Trophoblast cell (in vitro differentiated cells and primary cell): ENCODE measurements around the gene OPN1SW.

Source experiments
- DNase-seq, 2 donors: peaks; one replicate each; pipeline ENCODE4 v3.0.0-alpha.2; 2016
- H2AFZ ChIP-seq: 2 replicates; pipeline ENCODE4 v1.6.1; 2013; ENCODE audit warnings: low read length, moderate library complexity, mild to moderate bottlenecking; ENCODE audit not compliant: insufficient read depth, poor library complexity
- H2AK5ac ChIP-seq: 2 replicates; pipeline ENCODE4 v1.6.1; 2013; ENCODE audit warnings: mild to moderate bottlenecking, low read length
- H2BK120ac ChIP-seq: 2 replicates; pipeline ENCODE4 v1.6.1; 2013; ENCODE audit warnings: low read length, mild to moderate bottlenecking, moderate library complexity; ENCODE audit not compliant: insufficient read depth, poor library complexity
- H2BK12ac ChIP-seq: 2 replicates; pipeline ENCODE4 v1.6.1; 2013; ENCODE audit warnings: mild to moderate bottlenecking, low read length, moderate library complexity
- H2BK5ac ChIP-seq: 2 replicates; pipeline ENCODE4 v1.6.1; 2013; ENCODE audit warnings: low read length, low read depth, moderate library complexity, mild to moderate bottlenecking; ENCODE audit not compliant: poor library complexity
- H3K14ac ChIP-seq: 2 replicates; pipeline ENCODE4 v1.6.1; 2013; ENCODE audit warnings: mild to moderate bottlenecking, low read length
- H3K18ac ChIP-seq: 2 replicates; pipeline ENCODE4 v1.6.1; 2013; ENCODE audit warnings: mild to moderate bottlenecking, low read length
- H3K23ac ChIP-seq: 2 replicates; pipeline ENCODE4 v1.6.1; 2013; ENCODE audit warnings: low read length
- H3K27ac ChIP-seq: 2 replicates; pipeline ENCODE4 v1.5.1; 2013; ENCODE audit warnings: low read depth, mild to moderate bottlenecking, inconsistent platforms, low read length, moderate library complexity
- H3K27me3 ChIP-seq: 2 replicates; pipeline ENCODE4 v1.6.1; 2013; ENCODE audit warnings: inconsistent platforms, mild to moderate bottlenecking, low read length, moderate library complexity; ENCODE audit not compliant: insufficient read depth
- H3K36me3 ChIP-seq, 2 experiments: 1 replicate in 1 of 2; 2 replicates in 1 of 2; pipeline ENCODE4 v1.6.1; 2013; ENCODE audit warnings: low read length in 2 of 2, mild to moderate bottlenecking in 2 of 2, moderate library complexity in 1 of 2; ENCODE audit not compliant: insufficient read depth in 2 of 2, control insufficient read depth in 1 of 2
- H3K4ac ChIP-seq: 2 replicates; pipeline ENCODE4 v1.6.1; 2013; ENCODE audit warnings: low read depth, mild to moderate bottlenecking, low read length, moderate library complexity
- H3K4me1 ChIP-seq, 2 experiments: 1 replicate in 1 of 2; 2 replicates in 1 of 2; pipeline ENCODE4 v1.6.1; 2013; ENCODE audit warnings: low read length in 2 of 2, mild to moderate bottlenecking in 2 of 2, moderate library complexity in 1 of 2; ENCODE audit not compliant: insufficient read depth in 2 of 2, control insufficient read depth in 1 of 2
- H3K4me2 ChIP-seq: 2 replicates; pipeline ENCODE4 v1.6.1; 2013; ENCODE audit warnings: inconsistent platforms, mild to moderate bottlenecking, low read length, moderate library complexity
- H3K4me3 ChIP-seq: 2 replicates; pipeline ENCODE4 v1.5.1; 2013; ENCODE audit warnings: mild to moderate bottlenecking, low read depth, low read length, inconsistent platforms
- H3K79me1 ChIP-seq: one replicate; pipeline ENCODE4 v1.6.1; 2013; ENCODE audit warnings: low read length
- H3K79me2 ChIP-seq: 2 replicates; pipeline ENCODE4 v1.6.1; 2013; ENCODE audit warnings: low read length, mild to moderate bottlenecking; ENCODE audit not compliant: control insufficient read depth, insufficient read depth, poor library complexity
- H3K9ac ChIP-seq: 2 replicates; pipeline ENCODE4 v1.6.1; 2013; ENCODE audit warnings: mild to moderate bottlenecking, low read length
- H3K9me3 ChIP-seq: 2 replicates; pipeline ENCODE4 v1.6.1; 2013; ENCODE audit warnings: low read depth, mild to moderate bottlenecking, control low read depth, inconsistent platforms, low read length; ENCODE audit not compliant: insufficient read depth
- H4K12ac ChIP-seq: 2 replicates; pipeline ENCODE4 v1.6.1; 2013; ENCODE audit warnings: low read depth, mild to moderate bottlenecking, low read length, moderate library complexity
- H4K8ac ChIP-seq: 2 replicates; pipeline ENCODE4 v1.6.1; 2013; ENCODE audit warnings: low read depth, mild to moderate bottlenecking, low read length, moderate library complexity
- H4K91ac ChIP-seq: one replicate; pipeline ENCODE4 v1.6.1; 2013; ENCODE audit warnings: low read depth, mild to moderate bottlenecking, low read length, moderate library complexity
- WGBS: extraction: QIAGEN DNeasy Blood & Tissue Kit; methylation state at CpG from one replicate; pipeline ENCODE4 v1.1.7; 2013; ENCODE audit warnings: missing lambda C conversion rate; ENCODE audit not compliant: insufficient read length, insufficient coverage; ENCODE audit errors: extremely low coverage; 5-methylcytosine and 5-hydroxymethylcytosine counted together

Gene OPN1SW

GRCh38 chr7:128777156-128778123 is 1.8 kb upstream of the OPN1SW start:
- no peak overlapping the region for H4K8ac ChIP-seq
- no peak overlapping the region for H3K23ac ChIP-seq
- H2AFZ ChIP-seq, result no peak overlapping the region
- peaks cover 6% of the 10 kb centered on the region for H3K9me3 ChIP-seq
- no peaks in the 10 kb centered on the region for H3K79me2 ChIP-seq
- peak in 1 of 2 donors; percentile 23 for DNase-seq
- no CpG with 5 or more reads among the region's 5 CpGs for whole genome bisulfite sequencing
- no peak overlapping the region for H3K4me3 ChIP-seq
- no peak overlapping the region for H3K27ac ChIP-seq
- peaks cover 10 to 19% of the 10 kb centered on the region in 2 experiments for H3K36me3 ChIP-seq
- no peak overlapping the region for H4K12ac ChIP-seq
- H3K14ac ChIP-seq, result no peak overlapping the region
- no peak overlapping the region for H3K18ac ChIP-seq
- no peaks in the 10 kb centered on the region for H3K4me1 ChIP-seq
- no peaks in the 10 kb centered on the region for H3K27me3 ChIP-seq
- H3K9ac ChIP-seq, result no peak overlapping the region
- no peaks in the 10 kb centered on the region for H3K79me1 ChIP-seq
- H2BK120ac ChIP-seq, result no peak overlapping the region
- H2BK5ac ChIP-seq, result no peak overlapping the region
- H3K4ac ChIP-seq, result no peak overlapping the region
- no peak overlapping the region for H4K91ac ChIP-seq
- no peak overlapping the region for H2BK12ac ChIP-seq
- no peak overlapping the region for H3K4me2 ChIP-seq
- no peak overlapping the region for H2AK5ac ChIP-seq

GRCh38 chr7:128774921-128775320 is 673 bp downstream of the OPN1SW start:
- H2BK12ac ChIP-seq, result no peak overlapping the region
- no peak overlapping the region for H3K14ac ChIP-seq
- H3K79me1 ChIP-seq, result no peaks in the 10 kb centered on the region
- no peak overlapping the region for H3K9ac ChIP-seq
- DNase-seq, result no peak
- no CpG with 5 or more reads among the region's 7 CpGs for WGBS
- no peak overlapping the region for H3K23ac ChIP-seq
- no peak overlapping the region for H2BK120ac ChIP-seq
- no peak overlapping the region for H3K4me2 ChIP-seq
- no peak overlapping the region for H4K91ac ChIP-seq
- no peak overlapping the region for H2AFZ ChIP-seq
- no peak overlapping the region for H3K4ac ChIP-seq
- no peak overlapping the region for H2BK5ac ChIP-seq
- no peak overlapping the region for H2AK5ac ChIP-seq
- no peak overlapping the region for H4K8ac ChIP-seq
- H3K4me3 ChIP-seq, result no peak overlapping the region
- no peaks in the 10 kb centered on the region for H3K27me3 ChIP-seq
- H3K4me1 ChIP-seq, result no peaks in the 10 kb centered on the region
- no peak overlapping the region for H3K18ac ChIP-seq
- H4K12ac ChIP-seq, result no peak overlapping the region
- H3K79me2 ChIP-seq, result no peaks in the 10 kb centered on the region
- H3K9me3 ChIP-seq, result peaks cover 6% of the 10 kb centered on the region
- H3K36me3 ChIP-seq, result peaks cover 10 to 28% of the 10 kb centered on the region in 2 experiments
- no peak overlapping the region for H3K27ac ChIP-seq

- H3K4me3 ChIP-seq, result no peak overlapping the region
- H2AK5ac ChIP-seq, result no peak overlapping the region
- H4K12ac ChIP-seq, result no peak overlapping the region
- no peaks in the 10 kb centered on the region for H3K79me2 ChIP-seq
- H3K18ac ChIP-seq, result no peak overlapping the region
- no peak overlapping the region for H3K23ac ChIP-seq
- no peaks in the 10 kb centered on the region for H3K4me1 ChIP-seq
- WGBS, result no CpG with 5 or more reads among the region's 13 CpGs
- H3K27ac ChIP-seq, result no peak overlapping the region
- H3K14ac ChIP-seq, result no peak overlapping the region
- H3K27me3 ChIP-seq, result no peaks in the 10 kb centered on the region
- H2BK5ac ChIP-seq, result no peak overlapping the region
- no peak for DNase-seq
- peaks cover 10 to 34% of the 10 kb centered on the region in 2 experiments for H3K36me3 ChIP-seq
- H3K9ac ChIP-seq, result no peak overlapping the region
- H3K4ac ChIP-seq, result no peak overlapping the region
- H3K79me1 ChIP-seq, result no peaks in the 10 kb centered on the region
- no peak overlapping the region for H4K8ac ChIP-seq
- H4K91ac ChIP-seq, result no peak overlapping the region
- H2BK120ac ChIP-seq, result no peak overlapping the region
- H2BK12ac ChIP-seq, result no peak overlapping the region
- H2AFZ ChIP-seq, result no peak overlapping the region
- no peak overlapping the region for H3K4me2 ChIP-seq
- H3K9me3 ChIP-seq, result peaks cover 6% of the 10 kb centered on the region
Observed at GRCh38 chr7:128774029-128774689, 1.4 kb downstream of the OPN1SW start.

- no peak overlapping the region for H2BK5ac ChIP-seq
- H3K79me2 ChIP-seq, result no peaks in the 10 kb centered on the region
- DNase-seq, result no peak
- H3K9me3 ChIP-seq, result peaks cover 6% of the 10 kb centered on the region
- no peak overlapping the region for H4K12ac ChIP-seq
- H3K23ac ChIP-seq, result no peak overlapping the region
- H3K4me3 ChIP-seq, result no peak overlapping the region
- no peak overlapping the region for H2AFZ ChIP-seq
- no peak overlapping the region for H3K14ac ChIP-seq
- no peak overlapping the region for H4K91ac ChIP-seq
- H2BK120ac ChIP-seq, result no peak overlapping the region
- no peak overlapping the region for H4K8ac ChIP-seq
- no peak overlapping the region for H2AK5ac ChIP-seq
- WGBS, result no CpG with 5 or more reads among the region's 12 CpGs
- no peak overlapping the region for H2BK12ac ChIP-seq
- no peaks in the 10 kb centered on the region for H3K4me1 ChIP-seq
- no peak overlapping the region for H3K4me2 ChIP-seq
- H3K4ac ChIP-seq, result no peak overlapping the region
- H3K27ac ChIP-seq, result no peak overlapping the region
- H3K27me3 ChIP-seq, result no peaks in the 10 kb centered on the region
- no peak overlapping the region for H3K18ac ChIP-seq
- no peaks in the 10 kb centered on the region for H3K79me1 ChIP-seq
- H3K9ac ChIP-seq, result no peak overlapping the region
- peaks cover 13 to 38% of the 10 kb centered on the region in 2 experiments for H3K36me3 ChIP-seq
Observed at GRCh38 chr7:128773604-128774003, 2.0 kb downstream of the OPN1SW start.
